Smooth muscle cell (in vitro differentiated cells): ENCODE results near the gene KRT16. TPM values are rescaled to one million over a fixed set of nuclear protein-coding genes. Genes with fewer than 3 reads are reported as not detected.

Experiments
- DNase-seq: peaks from one replicate; lab custom pipeline; 2025; ENCODE audit not compliant: unreplicated experiment; lab: John Stamatoyannopoulos, UW
- H2AFZ ChIP-seq: fragments of 200-600 bp; sonication (generic); 2 replicates; pipeline ENCODE4 v1.6.0; 2016; ENCODE audit warnings: antibody characterized with exemption, low read depth, mild to moderate bottlenecking
- H3F3A ChIP-seq: fragments of 200-600 bp; sonication (generic); 2 replicates; pipeline ENCODE4 v1.6.0; 2017; ENCODE audit warnings: antibody characterized with exemption, low read depth
- H3K27ac ChIP-seq: fragments of 200-600 bp; sonication (generic); 2 replicates; pipeline ENCODE4 v1.5.1; 2016; ENCODE audit warnings: low read depth, mild to moderate bottlenecking
- H3K27me3 ChIP-seq: fragments of 200-600 bp; sonication (generic); 2 replicates; pipeline ENCODE4 v1.6.1; 2016; ENCODE audit warnings: low read depth, mild to moderate bottlenecking
- H3K36me3 ChIP-seq: fragments of 200-600 bp; sonication (generic); 2 replicates; pipeline ENCODE4 v1.5.1; 2016; ENCODE audit warnings: low read depth
- H3K4me1 ChIP-seq: fragments of 200-600 bp; sonication (generic); 2 replicates; pipeline ENCODE4 v1.5.1; 2016; ENCODE audit warnings: low read depth
- H3K4me2 ChIP-seq: fragments of 200-600 bp; sonication (generic); 2 replicates; pipeline ENCODE4 v1.6.0; 2016; ENCODE audit warnings: mild to moderate bottlenecking
- H3K4me3 ChIP-seq: fragments of 200-600 bp; sonication (generic); 2 replicates; pipeline ENCODE4 v1.5.1; 2016; ENCODE audit warnings: mild to moderate bottlenecking
- H3K79me2 ChIP-seq: fragments of 200-600 bp; sonication (generic); 2 replicates; pipeline ENCODE4 v1.6.0; 2016; ENCODE audit warnings: low read depth, mild to moderate bottlenecking
- H3K9ac ChIP-seq: fragments of 200-600 bp; sonication (generic); 2 replicates; pipeline ENCODE4 v1.6.0; 2016; ENCODE audit warnings: low read depth
- H3K9me3 ChIP-seq: fragments of 200-600 bp; sonication (generic); replicated peaks from 2 replicates; pipeline ENCODE4 v1.5.1; 2016; ENCODE audit warnings: low read depth
- H4K20me1 ChIP-seq: fragments of 200-600 bp; sonication (generic); 2 replicates; pipeline ENCODE4 v1.6.0; 2016; ENCODE audit warnings: low read depth
- CTCF ChIP-seq: fragments of 200-600 bp; sonication (generic); IDR thresholded peaks from 2 replicates; pipeline ENCODE4 v1.5.1; 2017; ENCODE audit warnings: borderline replicate concordance, mild to moderate bottlenecking, antibody characterized with exemption; ENCODE audit not compliant: insufficient read depth, poor library complexity, severe bottlenecking
- WGBS: methylation state at CpG from one replicate; pipeline ENCODE4 v1.1.7; 2016; ENCODE audit warnings: low lambda C conversion rate; 5-methylcytosine and 5-hydroxymethylcytosine counted together
- polyA plus RNA-seq: library from polyadenylated mRNA; unstranded; fragments of >200 nt; fragmentation: Nextera tagmentation; extraction: Ambion mirVana; gene quantifications from 2 replicates; pipeline ENCODE4 v1.2.1, GENCODE V29; 2016
- total RNA-seq: library from RNA; depleted of rRNA; stranded (reverse); fragments of >200 nt; gene quantifications from 2 replicates; pipeline ENCODE4 v1.2.3, GENCODE V29; 2014

KRT16 gene
- total and polyA plus RNA-seq, 2 experiments from 2014 or later = 304 to 521 TPM

DNA sequence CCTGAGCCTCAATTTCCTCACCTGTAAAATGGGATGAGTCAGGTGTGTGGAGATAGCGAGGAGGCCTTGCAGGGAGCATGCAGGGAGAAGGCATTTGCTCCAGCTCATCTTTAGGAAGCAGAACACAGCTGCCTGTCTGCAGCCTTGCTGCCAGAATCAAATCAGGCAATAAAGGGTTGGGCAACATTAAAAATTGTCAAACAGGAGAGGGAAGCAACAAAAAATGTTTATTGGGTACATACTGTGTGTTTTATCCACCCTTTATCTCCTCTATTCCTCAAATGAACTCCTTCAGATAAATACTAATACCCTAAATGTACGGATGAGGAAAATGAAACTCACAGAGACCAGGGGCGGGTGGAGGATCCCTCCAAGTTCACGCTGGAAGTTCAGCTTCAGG lies 12.2 kb downstream of the KRT16 start:
- Histone ChIP-seq H4K20me1 (no peaks in the 10 kb centered on the region), H3K4me2 (no peak overlapping the region), H3K27ac (no peak overlapping the region), H3K9ac (no peak overlapping the region), H3K9me3 (no peaks in the 10 kb centered on the region), H3K36me3 (no peaks in the 10 kb centered on the region), H3F3A (no peaks in the 10 kb centered on the region), H3K79me2 (no peaks in the 10 kb centered on the region), H3K4me1 (peaks cover 4% of the 10 kb centered on the region), H2AFZ (no peak overlapping the region), H3K4me3 (no peak overlapping the region), H3K27me3 (no peaks in the 10 kb centered on the region)
- WGBS = 87% methylated on average over 4 of the region's 4 CpGs
- DNase-seq = no peak
- no peak for TF ChIP-seq CTCF

DNA sequence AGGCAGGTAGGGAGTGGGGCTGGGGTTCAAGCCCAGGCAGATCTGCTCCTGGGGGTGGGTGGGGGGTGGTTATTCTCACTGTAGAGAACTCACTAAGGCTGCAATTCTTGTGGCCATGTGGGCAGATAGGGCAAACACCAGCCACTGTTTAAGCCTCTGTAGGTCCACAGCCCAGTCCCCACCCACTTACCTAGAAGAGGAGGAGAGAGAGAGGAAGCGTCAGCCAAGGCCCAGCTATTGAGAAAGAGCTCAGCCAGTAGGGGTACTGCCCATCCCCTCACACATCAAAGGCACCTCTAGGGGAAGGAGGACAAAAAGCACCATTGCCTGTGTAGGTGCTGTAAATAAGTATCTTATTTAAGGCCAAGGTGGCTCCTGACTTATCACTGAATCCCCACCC lies 12.9 kb downstream of the KRT16 start:
- Histone ChIP-seq H3K9me3 (no peaks in the 10 kb centered on the region), H3K36me3 (no peaks in the 10 kb centered on the region), H3K27ac (no peak overlapping the region), H4K20me1 (no peaks in the 10 kb centered on the region), H3K9ac (no peak overlapping the region), H3K79me2 (no peaks in the 10 kb centered on the region), H2AFZ (no peak overlapping the region), H3K4me3 (no peak overlapping the region), H3F3A (no peaks in the 10 kb centered on the region), H3K4me1 (peaks cover 4% of the 10 kb centered on the region), H3K4me2 (no peak overlapping the region), H3K27me3 (no peaks in the 10 kb centered on the region)
- DNase-seq = no peak
- no peak for TF ChIP-seq CTCF
- 82% methylated on average over 1 of the region's 1 CpG for WGBS

- H3K79me2 ChIP-seq = no peaks in the 10 kb centered on the region
- TF ChIP-seq CTCF = no peak
- no peaks in the 10 kb centered on the region for H3F3A ChIP-seq
- H2AFZ ChIP-seq = no peak overlapping the region
- H3K9me3 ChIP-seq = no peaks in the 10 kb centered on the region
- no peak overlapping the region for H3K27ac ChIP-seq
- H3K4me2 ChIP-seq = no peak overlapping the region
- H3K4me3 ChIP-seq = no peak overlapping the region
- no peaks in the 10 kb centered on the region for H4K20me1 ChIP-seq
- no peak overlapping the region for H3K9ac ChIP-seq
- DNase-seq = no peak
- no peaks in the 10 kb centered on the region for H3K36me3 ChIP-seq
- 84% methylated on average over 5 of the region's 8 CpGs for WGBS
- H3K27me3 ChIP-seq = no peaks in the 10 kb centered on the region
- no peaks in the 10 kb centered on the region for H3K4me1 ChIP-seq
These were observed 17.0 kb downstream of the KRT16 start for GRCh38 chr17:41595585-41595984.

DNA sequence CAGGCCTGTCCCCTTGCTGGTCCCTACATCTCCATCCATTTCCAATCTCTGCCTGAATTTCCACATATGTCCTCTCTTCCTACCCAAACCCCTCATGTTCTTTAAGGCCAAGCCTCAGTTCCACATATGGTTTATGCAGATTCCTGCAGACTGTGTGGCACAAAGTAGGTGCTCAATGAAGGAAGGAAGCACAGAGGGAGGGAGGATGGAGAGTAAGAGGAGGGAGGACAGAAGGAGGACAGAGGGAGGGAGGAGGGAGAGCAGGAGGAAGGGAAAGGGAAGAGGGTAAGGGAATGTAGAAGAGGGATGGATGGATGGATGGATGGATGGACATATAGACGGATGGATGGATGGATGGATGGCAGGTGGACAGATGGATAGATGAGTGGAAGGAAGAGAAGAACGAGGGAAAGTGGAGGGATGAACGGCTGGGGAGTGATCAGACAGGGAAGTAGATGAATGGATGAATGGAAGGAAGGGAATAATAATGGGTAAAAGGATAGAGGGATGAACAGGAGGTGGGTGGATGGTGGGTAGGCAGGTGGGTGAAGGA lies 18.1 kb downstream of the KRT16 start:
- no peaks in the 10 kb centered on the region for H3K27me3 ChIP-seq

More for the DNA sequence above, 18.1 kb downstream of the KRT16 start:
- Histone ChIP-seq H3K9me3 (no peaks in the 10 kb centered on the region), H3F3A (no peaks in the 10 kb centered on the region), H3K79me2 (no peaks in the 10 kb centered on the region), H3K36me3 (no peaks in the 10 kb centered on the region), H3K4me2 (no peak overlapping the region), H2AFZ (no peak overlapping the region), H3K9ac (no peak overlapping the region), H3K27ac (no peak overlapping the region), H3K4me1 (no peaks in the 10 kb centered on the region), H3K4me3 (no peak overlapping the region), H4K20me1 (no peaks in the 10 kb centered on the region)
- no peak for DNase-seq
- TF ChIP-seq CTCF = no peak
- 69% methylated on average over 3 of the region's 3 CpGs for WGBS
